DOHH2 (cell line): ENCODE measurements around the gene TUBA4A.

Experiments
- H3F3A ChIP-seq: fragments of 200-600 bp; sonication (generic), shearing (Covaris generic); 2 replicates; pipeline ENCODE4 v1.6.0; 2016; ENCODE audit warnings: antibody characterized with exemption, mild to moderate bottlenecking; ENCODE audit not compliant: control insufficient read depth, insufficient read depth
- H3K27ac ChIP-seq: fragments of 200-600 bp; sonication (generic); 2 replicates; pipeline ENCODE4 v1.5.1; 2014; ENCODE audit warnings: low read depth, mild to moderate bottlenecking, low read length, moderate library complexity
- H3K27me3 ChIP-seq: fragments of 200-600 bp; sonication (generic); 2 replicates; pipeline ENCODE4 v1.6.1; 2014; ENCODE audit warnings: mild to moderate bottlenecking, low read length, mixed read lengths; ENCODE audit not compliant: control insufficient read depth
- H3K36me3 ChIP-seq: fragments of 200-600 bp; sonication (generic); 2 replicates; pipeline ENCODE4 v1.6.1; 2014; ENCODE audit warnings: mild to moderate bottlenecking, low read length, moderate library complexity, mixed read lengths; ENCODE audit not compliant: control insufficient read depth
- H3K4me1 ChIP-seq: fragments of 200-600 bp; sonication (generic); 2 replicates; pipeline ENCODE4 v1.6.1; 2014; ENCODE audit warnings: mild to moderate bottlenecking, low read length, mixed read lengths; ENCODE audit not compliant: control insufficient read depth
- H3K4me2 ChIP-seq: fragments of 200-600 bp; sonication (generic); 2 replicates; pipeline ENCODE4 v1.6.0; 2014; ENCODE audit warnings: mild to moderate bottlenecking, low read length, moderate library complexity
- H3K4me3 ChIP-seq: fragments of 200-600 bp; sonication (generic); 2 replicates; pipeline ENCODE4 v1.5.1; 2014; ENCODE audit warnings: mild to moderate bottlenecking, low read length, mixed read lengths
- H3K79me2 ChIP-seq: fragments of 200-600 bp; sonication (generic); 2 replicates; pipeline ENCODE4 v1.6.1; 2014; ENCODE audit warnings: mild to moderate bottlenecking, low read length, mixed read lengths; ENCODE audit not compliant: control insufficient read depth
- H3K9me2 ChIP-seq: fragments of 200-600 bp; sonication (generic); replicated peaks from 2 replicates; pipeline ENCODE4 v1.6.1; 2014; ENCODE audit warnings: mild to moderate bottlenecking, low read length, mixed read lengths; ENCODE audit not compliant: control insufficient read depth
- H3K9me3 ChIP-seq: fragments of 200-600 bp; sonication (generic); 2 replicates; pipeline ENCODE4 v1.6.1; 2014; ENCODE audit warnings: antibody characterized with exemption, low read length, mixed read lengths; ENCODE audit not compliant: control insufficient read depth, insufficient read depth
- H4K20me1 ChIP-seq: fragments of 200-600 bp; sonication (generic); 2 replicates; pipeline ENCODE4 v1.6.0; 2014; ENCODE audit warnings: low read depth, mild to moderate bottlenecking, antibody characterized with exemption, low read length, moderate library complexity; ENCODE audit not compliant: control insufficient read depth, insufficient read depth
- CTCF ChIP-seq: fragments of 200-600 bp; sonication (generic); IDR thresholded peaks from one replicate; pipeline ENCODE4 v1.5.1; 2014; ENCODE audit warnings: antibody characterized with exemption, mild to moderate bottlenecking, low read depth, low read length; ENCODE audit not compliant: poor library complexity, severe bottlenecking
- EZH2phosphoT487 ChIP-seq: fragments of 200-600 bp; sonication (generic); IDR thresholded peaks from 2 replicates; pipeline ENCODE4 v1.6.1; 2017; ENCODE audit warnings: borderline replicate concordance, mild to moderate bottlenecking, antibody characterized with exemption, low read length, moderate library complexity, mixed read lengths

Gene TUBA4A

GRCh38 chr2:219215871-219216534, 37.7 kb downstream of the TUBA4A start:
- H3K9me2 ChIP-seq: no peaks in the 10 kb centered on the region
- no peaks in the 10 kb centered on the region for H3K27me3 ChIP-seq
- peaks cover 18% of the 10 kb centered on the region for H3K79me2 ChIP-seq
- no peak overlapping the region for H3K4me2 ChIP-seq
- no peaks in the 10 kb centered on the region for H4K20me1 ChIP-seq
- H3K36me3 ChIP-seq: peaks cover 66% of the 10 kb centered on the region
- no peaks in the 10 kb centered on the region for H3F3A ChIP-seq
- no peak for TF ChIP-seq EZH2phosphoT487
- no peak for TF ChIP-seq CTCF
- H3K27ac ChIP-seq: no peak overlapping the region
- no peaks in the 10 kb centered on the region for H3K9me3 ChIP-seq
- peaks cover 21% of the 10 kb centered on the region for H3K4me1 ChIP-seq
- no peak overlapping the region for H3K4me3 ChIP-seq

- H3K79me2 ChIP-seq: peaks cover 18% of the 10 kb centered on the region
- H3K27me3 ChIP-seq: no peaks in the 10 kb centered on the region
- H3K27ac ChIP-seq: no peak overlapping the region
- no peaks in the 10 kb centered on the region for H3F3A ChIP-seq
- no peak overlapping the region for H3K4me2 ChIP-seq
- no peaks in the 10 kb centered on the region for H4K20me1 ChIP-seq
- H3K9me3 ChIP-seq: no peaks in the 10 kb centered on the region
- peaks cover 65% of the 10 kb centered on the region for H3K36me3 ChIP-seq
- TF ChIP-seq CTCF (no peak), EZH2phosphoT487 (no peak)
- H3K9me2 ChIP-seq: no peaks in the 10 kb centered on the region
- H3K4me1 ChIP-seq: peaks cover 21% of the 10 kb centered on the region
- H3K4me3 ChIP-seq: no peak overlapping the region
Measured at GRCh38 chr2:219214786-219215185, 38.9 kb downstream of the TUBA4A start.

- H3K36me3 ChIP-seq: peaks cover 65% of the 10 kb centered on the region
- no peaks in the 10 kb centered on the region for H3K9me2 ChIP-seq
- H3K79me2 ChIP-seq: peaks cover 18% of the 10 kb centered on the region
- H3K27ac ChIP-seq: no peak overlapping the region
- no peaks in the 10 kb centered on the region for H3F3A ChIP-seq
- H4K20me1 ChIP-seq: no peaks in the 10 kb centered on the region
- no peak overlapping the region for H3K4me3 ChIP-seq
- H3K4me2 ChIP-seq: no peak overlapping the region
- no peak for TF ChIP-seq CTCF
- TF ChIP-seq EZH2phosphoT487: no peak
- H3K9me3 ChIP-seq: no peaks in the 10 kb centered on the region
- no peaks in the 10 kb centered on the region for H3K27me3 ChIP-seq
- H3K4me1 ChIP-seq: peaks cover 18% of the 10 kb centered on the region
Measured at GRCh38 chr2:219214141-219214540, 39.6 kb downstream of the TUBA4A start.
